ENCODE results near the gene RAB7A. TPM values are rescaled to one million over a fixed set of nuclear protein-coding genes. Genes with fewer than 3 reads are reported as not detected.

The RAB7A gene
- total and polyA plus RNA-seq, 2 experiments from 2014 or later: 89.8 to 156 TPM

GRCh38 chr3:128814519-128815317 is 88.7 kb downstream of the RAB7A start:
- no peaks in the 10 kb centered on the region for H3K9me3 Mint-ChIP-seq
- no peak overlapping the region for H3K4me3 Mint-ChIP-seq
- H3K27me3 Mint-ChIP-seq (ENCODE audit: insufficient read depth, low read depth, poor library complexity): no peaks in the 10 kb centered on the region
- H3K9me2 ChIP-seq (ENCODE audit: insufficient read depth): no peaks in the 10 kb centered on the region
- H2AFZ ChIP-seq: no peak overlapping the region
- peaks cover 75% of the 10 kb centered on the region for H3K36me3 Mint-ChIP-seq (ENCODE audit: low read depth)
- no peak overlapping the region for H3K4me2 ChIP-seq
- H3K27ac ChIP-seq (ENCODE audit: low read depth): no peak overlapping the region
- H3K36me3 ChIP-seq (ENCODE audit: insufficient read depth): peaks cover 22% of the 10 kb centered on the region; the same call in 1 of the 2 replicates
- H4K20me1 ChIP-seq (replicated peaks; ENCODE audit: insufficient read depth): peaks cover 5% of the 10 kb centered on the region
- no peaks in the 10 kb centered on the region for H3K27me3 ChIP-seq (ENCODE audit: insufficient read depth)
- H3F3A ChIP-seq (replicated peaks; ENCODE audit: low read depth): no peaks in the 10 kb centered on the region
- H3K27ac Mint-ChIP-seq: no peak overlapping the region
- no peak for ATAC-seq
- H3K4me1 Mint-ChIP-seq: no peaks in the 10 kb centered on the region
- H3K4me1 ChIP-seq (ENCODE audit: insufficient read depth): no peaks in the 10 kb centered on the region
- no peak for TF ChIP-seq NANOG (IDR thresholded peaks at IDR 0.05; ENCODE audit: borderline replicate concordance)
- no peak for TF ChIP-seq EZH2 (IDR thresholded peaks at IDR 0.05; ENCODE audit: low read depth, unreplicated experiment)
- TF ChIP-seq CREB1 (CRISPR knock-in tag; IDR thresholded peaks at IDR 0.05; ENCODE audit: low read depth): no peak
- TF ChIP-seq REST (IDR thresholded peaks at IDR 0.05; ENCODE audit: unreplicated experiment): no peak
- TF ChIP-seq EZH2phosphoT487 (IDR thresholded peaks at IDR 0.05; ENCODE audit: unreplicated experiment): no peak
- no peak for TF ChIP-seq ETS1 (IDR thresholded peaks at IDR 0.05)
- TF ChIP-seq JUNB (IDR thresholded peaks at IDR 0.05; ENCODE audit: unreplicated experiment): no peak
- TF ChIP-seq ZNF462 (CRISPR knock-in tag; IDR thresholded peaks at IDR 0.05): no peak
- no peak for TF ChIP-seq STAT1 (IDR thresholded peaks at IDR 0.05; ENCODE audit: unreplicated experiment)
- TF ChIP-seq CTCF (conservative IDR thresholded peaks at IDR 0.05; ENCODE audit: low read depth in 2 of 2): no peak
- no peak for TF ChIP-seq POLR2AphosphoS5 (IDR thresholded peaks at IDR 0.05; ENCODE audit: low read depth)
- no peak for TF ChIP-seq ZNF331 (CRISPR knock-in tag; IDR thresholded peaks at IDR 0.05; ENCODE audit: low read depth)
- no peak for TF ChIP-seq ZNF114 (CRISPR knock-in tag; IDR thresholded peaks at IDR 0.05)
- no peaks in the 10 kb centered on the region for H3K79me2 ChIP-seq (replicated peaks; ENCODE audit: insufficient read depth)
- DNase-seq (ENCODE audit: low spot score): no peak
- no peak overlapping the region for H3K4me3 ChIP-seq
